BLaER1 (cell line): ENCODE measurements around the gene CEP112.

Source experiments
- H3K27ac ChIP-seq: shearing (Covaris generic); formaldehyde crosslinking; 2 replicates; pipeline ENCODE4 v1.8.1; 2022
- H3K27me3 ChIP-seq: shearing (Covaris generic); formaldehyde crosslinking; 2 replicates; pipeline ENCODE4 v1.8.1; 2022
- H3K36me3 ChIP-seq: shearing (Covaris generic); formaldehyde crosslinking; 2 replicates; pipeline ENCODE4 v1.8.1; 2022
- H3K4me1 ChIP-seq: shearing (Covaris generic); formaldehyde crosslinking; 2 replicates; pipeline ENCODE4 v1.8.1; 2022
- H3K4me2 ChIP-seq: shearing (Covaris generic); formaldehyde crosslinking; 2 replicates; pipeline ENCODE4 v1.8.1; 2022
- H3K4me3 ChIP-seq: shearing (Covaris generic); formaldehyde crosslinking; 2 replicates; pipeline ENCODE4 v1.8.1; 2022
- H3K9ac ChIP-seq: shearing (Covaris generic); formaldehyde crosslinking; 2 replicates; pipeline ENCODE4 v1.8.1; 2022
- H3K9me3 ChIP-seq: shearing (Covaris generic); formaldehyde crosslinking; 2 replicates; pipeline ENCODE4 v1.8.1; 2022
- H4K20me1 ChIP-seq: shearing (Covaris generic); formaldehyde crosslinking; 2 replicates; pipeline ENCODE4 v1.8.1; 2022
- Cebpa-rat ChIP-seq: shearing (Covaris generic); IDR thresholded peaks from 2 replicates; pipeline ENCODE4 v1.8.1; 2022

Gene CEP112

DNA sequence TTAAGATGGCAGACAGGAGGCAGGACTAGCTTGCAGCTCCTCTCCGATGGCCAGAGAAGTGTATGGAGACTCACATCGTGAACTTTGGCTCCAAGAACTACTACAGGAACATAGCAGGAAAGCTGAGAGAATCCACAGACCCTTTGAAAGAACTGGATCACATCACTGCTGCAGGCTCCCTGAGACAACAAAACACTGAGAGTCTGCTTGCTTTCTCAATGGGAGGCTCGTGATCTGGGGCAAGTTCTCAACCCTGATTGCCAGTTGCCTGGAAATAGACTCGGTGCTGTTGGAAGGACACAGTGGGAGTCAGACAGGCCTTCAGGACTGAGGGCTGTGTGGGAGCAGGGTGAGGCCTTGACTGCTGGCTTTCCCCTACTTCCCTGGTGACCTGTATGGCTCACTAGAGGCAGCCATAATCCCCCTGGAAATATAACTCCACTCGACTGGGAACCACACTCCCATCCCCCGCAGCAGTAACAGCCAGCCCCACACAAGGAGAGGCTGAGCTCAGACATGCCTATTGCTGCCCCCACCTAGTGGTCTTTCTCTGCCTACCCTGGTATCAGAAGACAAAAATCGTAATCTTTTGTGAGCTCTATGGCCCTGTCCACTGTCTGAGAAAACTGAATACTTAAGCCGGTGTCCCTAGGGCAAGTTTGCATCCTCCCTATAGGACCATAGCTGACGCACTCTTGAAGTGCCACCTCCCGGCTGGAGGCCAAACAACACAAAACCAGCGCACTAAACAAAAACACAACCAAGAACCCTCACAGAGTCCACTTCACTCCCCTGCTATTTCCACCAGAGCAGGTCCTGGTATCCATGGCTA, 238.4 kb downstream of the CEP112 start:
- no peak for TF ChIP-seq Cebpa-rat
- Histone ChIP-seq H3K27ac (no peak overlapping the region), H3K4me3 (no peak overlapping the region)

DNA sequence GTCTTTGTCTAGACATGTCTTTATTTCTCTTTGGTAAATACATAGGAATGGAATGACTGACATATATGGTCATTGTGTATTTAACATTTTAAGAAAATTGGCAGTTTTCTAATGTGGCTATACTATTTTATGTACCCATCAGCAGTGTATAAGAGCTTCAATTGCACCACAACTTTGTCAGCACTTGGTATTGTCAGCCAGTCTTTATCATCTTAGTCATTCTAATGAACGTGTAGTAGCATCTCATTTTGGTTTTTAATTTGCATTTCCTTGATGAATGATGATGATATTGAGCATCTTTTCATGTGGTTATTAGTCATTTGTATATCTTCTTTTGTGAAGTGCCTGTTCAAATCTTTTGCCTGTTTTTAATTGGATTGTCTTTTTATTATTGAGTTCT, 239.3 kb downstream of the CEP112 start:
- Histone ChIP-seq H4K20me1 (no peaks in the 10 kb centered on the region), H3K36me3 (peaks cover 6% of the 10 kb centered on the region; the same call in 1 of the 2 replicates), H3K4me1 (no peaks in the 10 kb centered on the region), H3K9ac (no peak overlapping the region), H3K27me3 (no peaks in the 10 kb centered on the region), H3K27ac (no peak overlapping the region), H3K9me3 (peaks cover 11% of the 10 kb centered on the region; the same call in 1 of the 2 replicates), H3K4me3 (no peak overlapping the region), H3K4me2 (no peak overlapping the region)
- no peak for TF ChIP-seq Cebpa-rat

More for the DNA sequence above, 238.4 kb downstream of the CEP112 start:
- no peaks in the 10 kb centered on the region for H4K20me1 ChIP-seq
- H3K27me3 ChIP-seq, result no peaks in the 10 kb centered on the region
- H3K9me3 ChIP-seq, result peaks cover 16% of the 10 kb centered on the region
- no peak overlapping the region for H3K9ac ChIP-seq
- peaks cover 11% of the 10 kb centered on the region for H3K36me3 ChIP-seq
- no peak overlapping the region for H3K4me2 ChIP-seq
- H3K4me1 ChIP-seq, result no peaks in the 10 kb centered on the region

DNA sequence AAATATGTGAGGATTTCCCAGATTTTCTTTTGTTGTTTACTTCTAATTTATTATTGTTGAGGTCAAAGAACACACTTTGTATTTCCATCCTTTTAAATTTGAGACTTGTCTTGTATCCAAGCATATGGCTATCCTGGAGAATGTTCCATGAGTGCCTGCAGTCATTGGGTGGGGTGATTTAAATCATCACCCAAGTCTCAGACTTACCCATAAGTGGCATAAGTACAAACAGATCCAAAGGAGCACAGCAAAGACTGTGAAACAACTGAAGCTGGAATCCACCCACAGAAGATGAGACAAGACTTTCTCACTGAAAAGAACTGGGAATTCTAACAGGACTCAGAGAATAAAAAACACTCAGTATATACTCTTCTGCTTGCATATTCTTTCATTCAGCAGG, 239.9 kb downstream of the CEP112 start:
- H3K27me3 ChIP-seq, result no peaks in the 10 kb centered on the region
- H3K9ac ChIP-seq, result no peak overlapping the region
- H3K4me3 ChIP-seq, result no peak overlapping the region
- no peaks in the 10 kb centered on the region for H4K20me1 ChIP-seq
- peaks cover 6% of the 10 kb centered on the region; the same call in 1 of the 2 replicates for H3K36me3 ChIP-seq
- H3K4me1 ChIP-seq, result no peaks in the 10 kb centered on the region
- H3K4me2 ChIP-seq, result no peak overlapping the region
- H3K9me3 ChIP-seq, result peaks cover 8% of the 10 kb centered on the region; the same call in 1 of the 2 replicates
- no peak overlapping the region for H3K27ac ChIP-seq
- TF ChIP-seq Cebpa-rat, result no peak

DNA sequence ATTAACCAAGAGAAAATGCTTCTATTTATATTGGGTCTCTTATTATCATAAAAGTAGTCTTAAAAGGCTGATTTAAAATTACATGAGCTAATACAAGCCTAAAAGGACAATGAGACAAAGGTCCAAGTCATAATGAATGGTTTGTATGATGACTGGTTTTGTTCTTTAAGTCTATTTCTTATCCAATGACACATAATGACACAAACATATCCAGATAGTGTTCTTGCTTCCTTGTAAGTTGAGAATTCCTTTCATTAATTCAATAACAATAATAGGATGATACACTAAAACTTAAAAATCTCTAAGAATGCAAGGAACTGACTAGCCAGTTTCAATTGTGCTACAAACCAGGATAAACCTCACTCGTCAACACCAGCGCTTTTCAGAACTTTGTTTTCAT, 244.1 kb downstream of the CEP112 start:
- Histone ChIP-seq H3K4me3 (no peak overlapping the region), H3K4me1 (no peaks in the 10 kb centered on the region), H3K4me2 (no peak overlapping the region), H3K27me3 (no peaks in the 10 kb centered on the region), H3K9ac (no peak overlapping the region), H4K20me1 (no peaks in the 10 kb centered on the region), H3K36me3 (no peaks in the 10 kb centered on the region), H3K9me3 (no peaks in the 10 kb centered on the region), H3K27ac (no peak overlapping the region)
- no peak for TF ChIP-seq Cebpa-rat

DNA sequence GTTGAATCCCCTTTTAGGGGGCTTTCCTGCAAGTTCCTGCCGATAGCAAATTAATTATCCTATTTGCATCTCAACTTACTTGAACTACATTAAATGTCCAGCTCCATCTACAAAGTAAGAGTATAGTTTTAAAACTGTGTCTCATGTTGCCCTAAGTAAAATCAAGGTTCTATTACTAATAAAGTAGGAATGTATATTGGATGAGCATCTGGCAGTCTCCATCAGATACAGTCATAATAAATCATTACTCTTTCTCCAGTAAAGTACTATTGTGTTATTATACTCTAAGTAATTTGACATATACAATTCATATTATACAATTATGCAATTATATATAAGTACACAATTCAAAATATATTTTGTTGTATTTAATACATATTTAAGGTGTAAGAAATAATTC, 249.3 kb downstream of the CEP112 start:
- H3K27me3 ChIP-seq, result no peaks in the 10 kb centered on the region
- no peaks in the 10 kb centered on the region for H3K9me3 ChIP-seq
- no peak for TF ChIP-seq Cebpa-rat
- no peaks in the 10 kb centered on the region for H4K20me1 ChIP-seq
- no peaks in the 10 kb centered on the region for H3K4me1 ChIP-seq
- H3K4me2 ChIP-seq, result no peak overlapping the region
- no peak overlapping the region for H3K27ac ChIP-seq
- H3K4me3 ChIP-seq, result no peak overlapping the region
- H3K9ac ChIP-seq, result no peak overlapping the region
- H3K36me3 ChIP-seq, result no peaks in the 10 kb centered on the region

DNA sequence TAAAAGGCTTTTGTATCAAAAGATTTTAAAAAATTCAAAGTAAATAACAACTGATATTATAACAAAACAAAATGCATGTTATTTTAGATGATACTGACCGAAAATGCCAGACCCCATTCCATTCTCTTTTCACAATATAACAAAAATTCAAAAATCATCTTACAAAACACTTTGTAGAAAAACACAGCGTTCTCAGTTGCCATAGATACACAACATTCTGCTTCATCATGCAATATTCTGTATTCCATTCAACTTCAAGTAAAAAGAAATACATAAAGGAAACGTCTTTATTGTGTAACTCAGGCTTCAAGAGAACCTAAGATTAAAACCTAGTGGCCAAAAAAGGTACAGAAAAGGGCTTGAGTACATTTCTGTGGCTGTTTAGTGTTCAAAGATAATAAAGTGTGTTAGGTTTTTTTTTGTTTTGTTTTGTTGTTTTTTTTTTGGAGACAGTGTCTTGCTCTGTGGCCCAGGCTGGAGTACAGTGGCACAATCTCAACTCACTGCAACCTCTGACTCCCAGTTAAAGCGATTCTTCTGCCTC, 250.5 kb downstream of the CEP112 start:
- Histone ChIP-seq H4K20me1 (no peaks in the 10 kb centered on the region), H3K9ac (no peak overlapping the region), H3K36me3 (no peaks in the 10 kb centered on the region), H3K27ac (no peak overlapping the region), H3K4me3 (no peak overlapping the region), H3K27me3 (no peaks in the 10 kb centered on the region), H3K4me1 (no peaks in the 10 kb centered on the region), H3K9me3 (no peaks in the 10 kb centered on the region), H3K4me2 (no peak overlapping the region)
- no peak for TF ChIP-seq Cebpa-rat

DNA sequence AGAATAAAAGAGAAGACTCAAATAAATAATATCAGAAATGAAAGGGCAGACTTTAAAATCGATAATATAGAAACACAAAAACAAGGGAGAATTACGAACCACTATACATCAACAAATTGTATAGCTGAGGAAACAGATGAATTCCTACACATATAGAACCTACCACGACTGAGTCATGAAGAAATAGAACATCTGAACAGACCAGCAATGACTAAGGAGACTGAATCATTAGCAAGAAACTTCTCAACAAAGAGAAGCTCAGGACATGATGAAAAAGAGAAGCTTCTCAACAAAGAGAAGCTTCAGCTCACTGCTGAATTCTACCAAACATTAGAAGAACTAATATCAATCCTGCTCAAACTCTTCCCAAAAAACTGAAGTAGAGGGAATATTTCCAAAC, 255.9 kb downstream of the CEP112 start:
- Histone ChIP-seq H3K27ac (no peak overlapping the region), H4K20me1 (no peaks in the 10 kb centered on the region)

DNA sequence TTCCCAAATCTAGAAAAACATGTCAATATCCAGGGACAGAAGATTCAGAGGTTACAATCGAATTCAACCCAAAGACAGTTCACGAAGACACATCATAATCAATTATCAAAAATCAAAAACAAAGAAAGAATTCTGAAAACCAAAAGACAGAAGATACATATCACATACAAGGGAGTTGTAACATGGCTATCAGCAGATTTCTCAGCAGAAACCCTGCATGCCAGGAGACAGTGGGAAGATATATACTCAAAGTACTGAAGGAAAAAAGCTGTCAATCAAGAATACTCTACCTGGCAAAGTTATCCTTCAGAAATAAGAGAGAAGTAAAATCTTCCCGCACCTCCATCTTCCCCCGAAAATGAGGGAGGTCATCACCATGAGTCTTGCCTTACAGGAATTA, 258.6 kb downstream of the CEP112 start:
- Histone ChIP-seq H3K9me3 (peaks cover 12% of the 10 kb centered on the region), H3K27me3 (no peaks in the 10 kb centered on the region), H3K36me3 (no peaks in the 10 kb centered on the region), H3K9ac (no peak overlapping the region), H3K4me1 (peaks cover 17% of the 10 kb centered on the region), H3K27ac (no peak overlapping the region), H4K20me1 (no peaks in the 10 kb centered on the region), H3K4me2 (no peak overlapping the region), H3K4me3 (no peak overlapping the region)
- TF ChIP-seq Cebpa-rat, result no peak

More for the DNA sequence above, 255.9 kb downstream of the CEP112 start:
- no peak for TF ChIP-seq Cebpa-rat
- Histone ChIP-seq H3K4me2 (no peak overlapping the region), H3K4me1 (peaks cover 13% of the 10 kb centered on the region), H3K9ac (no peak overlapping the region), H3K4me3 (no peak overlapping the region), H3K27me3 (no peaks in the 10 kb centered on the region), H3K36me3 (no peaks in the 10 kb centered on the region), H3K9me3 (peaks cover 12% of the 10 kb centered on the region)

DNA sequence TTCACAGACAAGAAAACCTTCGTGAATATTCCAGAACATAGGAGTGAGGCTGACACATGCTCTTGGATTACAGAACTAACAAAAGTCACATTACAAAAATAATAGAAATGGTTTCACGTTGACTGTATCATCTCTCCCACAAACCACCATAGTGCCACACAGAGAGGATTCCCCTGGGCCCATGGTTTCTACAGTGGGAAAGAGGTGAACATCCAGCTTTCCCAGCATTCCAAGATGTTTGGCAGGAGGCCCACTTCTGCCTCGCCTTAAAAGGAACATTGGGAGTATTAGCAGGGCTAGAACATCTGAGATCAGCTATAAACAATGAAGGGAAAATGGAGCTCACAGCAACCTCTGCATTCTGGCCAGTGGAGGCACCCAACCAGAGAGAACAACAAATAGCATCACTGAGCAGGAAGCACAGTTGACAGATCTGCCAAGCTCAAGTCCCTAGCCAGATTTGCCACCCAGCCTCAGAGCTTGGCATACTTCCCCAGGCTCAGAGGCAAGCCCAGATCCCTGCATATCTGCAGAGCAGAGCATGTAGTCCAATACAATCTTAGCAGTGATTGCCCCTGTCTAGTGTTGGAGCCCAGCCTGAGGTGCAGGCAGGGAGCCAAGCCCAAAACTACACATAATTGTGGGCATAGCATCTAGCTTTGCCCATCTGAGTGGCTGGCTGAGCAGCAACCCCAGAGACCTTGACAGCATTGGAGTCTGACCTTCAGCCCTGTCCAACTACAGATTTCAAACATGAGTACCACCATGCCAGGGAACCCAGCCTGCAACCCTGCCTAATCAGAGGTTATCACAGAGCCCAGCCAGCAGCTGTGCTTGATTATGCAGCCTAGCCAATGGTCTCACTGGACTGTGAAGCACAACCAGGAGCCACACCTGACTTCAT, 260.4 kb downstream of the CEP112 start:
- H3K9ac ChIP-seq, result no peak overlapping the region
- peaks cover 12% of the 10 kb centered on the region for H3K9me3 ChIP-seq
- peaks cover 17% of the 10 kb centered on the region for H3K4me1 ChIP-seq
- peaks cover 6% of the 10 kb centered on the region; the same call in 1 of the 2 replicates for H3K36me3 ChIP-seq
- H3K27me3 ChIP-seq, result no peaks in the 10 kb centered on the region
- no peak overlapping the region for H3K4me3 ChIP-seq
- no peak overlapping the region for H3K27ac ChIP-seq
- H3K4me2 ChIP-seq, result peak overlapping the region; percentile 65
- TF ChIP-seq Cebpa-rat, result no peak
- no peaks in the 10 kb centered on the region for H4K20me1 ChIP-seq
